Measurements from ENCODE around the gene PRRX2.

The PRRX2 gene

GRCh38 chr9:129685220-129685932 lies 19.9 kb downstream of the PRRX2 start:
- no peak for DNase-seq

GRCh38 chr9:129685933-129686259 lies 20.4 kb downstream of the PRRX2 start:
- no peak for DNase-seq

GRCh38 chr9:129686736-129687135 lies 21.3 kb downstream of the PRRX2 start:
- DNase-seq = no peak

GRCh38 chr9:129687391-129687790 lies 21.9 kb downstream of the PRRX2 start:
- DNase-seq = no peak

GRCh38 chr9:129688285-129689043 lies 23.0 kb downstream of the PRRX2 start:
- no peak for DNase-seq

GRCh38 chr9:129692534-129692933 lies 27.1 kb downstream of the PRRX2 start:
- DNase-seq = no peak

GRCh38 chr9:129693741-129694140 lies 28.3 kb downstream of the PRRX2 start:
- DNase-seq = no peak

- no peak for DNase-seq
Measured at GRCh38 chr9:129694243-129694646, 28.8 kb downstream of the PRRX2 start.

GRCh38 chr9:129695870-129696269 lies 30.4 kb downstream of the PRRX2 start:
- DNase-seq = no peak

GRCh38 chr9:129696944-129697655 lies 31.7 kb downstream of the PRRX2 start:
- no peak for DNase-seq

- no peak for DNase-seq
Measured at GRCh38 chr9:129697656-129698253, 32.3 kb downstream of the PRRX2 start.

- DNase-seq = no peak
Measured at GRCh38 chr9:129698254-129698757, 32.9 kb downstream of the PRRX2 start.

- DNase-seq = no peak
Measured at GRCh38 chr9:129701054-129701453, 35.6 kb downstream of the PRRX2 start.

- DNase-seq = no peak
Measured at GRCh38 chr9:129701549-129701948, 36.1 kb downstream of the PRRX2 start.

GRCh38 chr9:129702589-129703520 lies 37.4 kb downstream of the PRRX2 start:
- no peak for DNase-seq

- no peak for DNase-seq
Measured at GRCh38 chr9:129703667-129704355, 38.4 kb downstream of the PRRX2 start.

- DNase-seq = no peak
Measured at GRCh38 chr9:129704807-129705206, 39.4 kb downstream of the PRRX2 start.

GRCh38 chr9:129708793-129709192 lies 43.3 kb downstream of the PRRX2 start:
- DNase-seq = no peak

- DNase-seq = no peak
Measured at GRCh38 chr9:129709438-129710168, 44.2 kb downstream of the PRRX2 start.

GRCh38 chr9:129710169-129710453 lies 44.7 kb downstream of the PRRX2 start:
- DNase-seq = no peak

Data from NCI-H1436 (cell line).